Caco-2 (cell line): Measurements from ENCODE around the gene UXS1. TPM values are rescaled to one million over a fixed set of nuclear protein-coding genes. Genes with fewer than 3 reads are reported as not detected.
A peak's percentile ranks its signal among the peaks of the same experiment; 100 is the strongest.

Experiments used
- BruUV-seq: library from RNA; stranded (reverse); fragments of 400-500 nt; replicated peaks from 2 replicates; lab custom pipeline; 2021; lab: Mats Ljungman, UMichigan
- CTCF ChIA-PET: fragments of 300-600 bp; sonication (Branson Sonifier 250); formaldehyde crosslinking; loops from one replicate; lab custom pipeline; 2022; ENCODE audit warnings: antibody characterized with exemption; lab: Charles Lee
- POLR2A ChIA-PET: fragments of 300-600 bp; sonication (Branson Sonifier 250); formaldehyde crosslinking; loops from one replicate; lab custom pipeline; 2022; ENCODE audit warnings: antibody characterized with exemption; lab: Charles Lee
- DNase-seq, 2 experiments: peaks; one replicate each; pipeline versions ENCODE4 v3.0.0 to v3.0.0-alpha.2; 2020 to 2022
- H3K27me3 ChIP-seq: replicated peaks from 2 replicates; pipeline ENCODE4 v1.6.0; 2011; ENCODE audit warnings: low read length; ENCODE audit not compliant: control insufficient read depth, insufficient read depth
- H3K36me3 ChIP-seq: 2 replicates; pipeline ENCODE4 v1.5.1; 2011; ENCODE audit warnings: low read length; ENCODE audit not compliant: control insufficient read depth, insufficient read depth
- H3K4me1 ChIP-seq: fragments of 250-450 bp; sonication (Bioruptor Pico); 2 replicates; pipeline ENCODE4 v1.5.1; 2020; ENCODE audit warnings: mild to moderate bottlenecking
- H3K4me3 ChIP-seq: 2 replicates; pipeline ENCODE4 v1.5.1; 2011; ENCODE audit warnings: low read depth, mild to moderate bottlenecking, control low read depth, low read length
- H3K9me3 ChIP-seq: fragments of 250-450 bp; sonication (Bioruptor Pico); 2 replicates; pipeline ENCODE4 v1.5.1; 2020; ENCODE audit warnings: mild to moderate bottlenecking, moderate library complexity
- H3K27ac Mint-ChIP-seq: one replicate; pipeline ENCODE4 v1.8.0; 2022; ENCODE audit warnings: mixed read lengths; ENCODE audit not compliant: unreplicated experiment
- H3K27me3 Mint-ChIP-seq: one replicate; pipeline ENCODE4 v1.8.0; 2022; ENCODE audit warnings: mixed read lengths; ENCODE audit not compliant: insufficient read depth, unreplicated experiment
- H3K36me3 Mint-ChIP-seq: one replicate; pipeline ENCODE4 v1.8.0; 2022; ENCODE audit warnings: mild to moderate bottlenecking, mixed read lengths; ENCODE audit not compliant: insufficient read depth, unreplicated experiment
- H3K4me1 Mint-ChIP-seq: one replicate; pipeline ENCODE4 v1.8.0; 2022; ENCODE audit warnings: low read depth, mixed read lengths; ENCODE audit not compliant: unreplicated experiment
- H3K4me3 Mint-ChIP-seq: one replicate; pipeline ENCODE4 v1.8.0; 2022; ENCODE audit warnings: mild to moderate bottlenecking, moderate library complexity, mixed read lengths; ENCODE audit not compliant: unreplicated experiment
- H3K9me3 Mint-ChIP-seq: one replicate; pipeline ENCODE4 v1.8.0; 2022; ENCODE audit warnings: mixed read lengths; ENCODE audit not compliant: unreplicated experiment
- intact Hi-C: fragments of 100-400 bp; cut with micrococcal nuclease; formaldehyde crosslinking; loops from one replicate; pipeline ENCODE4 v1.10.0; 2022; ENCODE audit not compliant: unreplicated experiment
- total RNA-seq: library from RNA; stranded (reverse); gene quantifications from 2 replicates; pipeline ENCODE4 v1.2.3, GENCODE V29; 2022
- TF ChIP-seq, protein P1 (sequence below), 2 experiments: fragments of 200-600 bp in 1 of 2; IDR thresholded peaks; 1 replicate in 1 of 2; 2 replicates in 1 of 2; pipeline versions ENCODE4 v1.5.1 to v1.8.0; 2011 to 2022; ENCODE audit warnings: antibody characterized with exemption in 1 of 2, control low read depth in 1 of 2, inconsistent platforms in 1 of 2, low read depth in 1 of 2, low read length in 1 of 2, mild to moderate bottlenecking in 1 of 2, moderate library complexity in 1 of 2; ENCODE audit not compliant: insufficient read depth in 1 of 2, severe bottlenecking in 1 of 2, unreplicated experiment in 1 of 2

UXS1 gene
- total RNA-seq, 1 experiment from 2014 or later, result 72.7 TPM

DNA sequence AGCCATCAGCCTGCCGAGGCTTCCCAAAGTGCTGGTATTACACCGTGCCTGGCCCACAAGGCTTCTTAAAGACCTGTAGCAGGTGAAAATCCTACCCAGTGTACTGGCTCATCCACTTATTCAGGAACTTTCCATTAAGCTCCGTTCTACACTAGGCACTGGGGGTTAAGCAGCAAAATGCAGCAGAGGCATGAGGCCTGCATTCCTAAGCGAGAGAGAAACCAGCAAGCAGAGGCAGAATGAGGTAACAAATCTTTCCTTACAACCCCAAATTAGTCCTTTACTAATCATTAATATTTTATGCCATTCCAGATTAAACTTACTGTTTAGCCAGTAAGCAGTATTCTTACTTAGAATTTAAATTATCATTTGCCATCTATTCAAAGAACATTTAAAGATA is 32.8 kb downstream of the UXS1 start:
- Histone ChIP-seq H3K4me3 (no peak overlapping the region), H3K27me3 (no peaks in the 10 kb centered on the region), H3K9me3 (no peaks in the 10 kb centered on the region), H3K4me1 (peaks cover 55% of the 10 kb centered on the region), H3K36me3 (peaks cover 7% of the 10 kb centered on the region)
- peaks cover 46% of the 10 kb centered on the region for H3K4me1 Mint-ChIP-seq
- H3K4me3 Mint-ChIP-seq, result peak overlapping the region; percentile 53
- no TSS peak for BruUV-seq
- POLR2A ChIA-PET, result interaction anchor here (1.8 kb wide), 1 partner anchor 32 kb away, joined by 5 read pairs; no protein-coding TSS in a partner anchor
- intact Hi-C loops, result loop anchor here (5.0 kb wide), 1 partner anchor 34 kb away; no protein-coding TSS in a partner anchor
- no peaks in the 10 kb centered on the region for H3K9me3 Mint-ChIP-seq
- TF ChIP-seq, protein P1, sequence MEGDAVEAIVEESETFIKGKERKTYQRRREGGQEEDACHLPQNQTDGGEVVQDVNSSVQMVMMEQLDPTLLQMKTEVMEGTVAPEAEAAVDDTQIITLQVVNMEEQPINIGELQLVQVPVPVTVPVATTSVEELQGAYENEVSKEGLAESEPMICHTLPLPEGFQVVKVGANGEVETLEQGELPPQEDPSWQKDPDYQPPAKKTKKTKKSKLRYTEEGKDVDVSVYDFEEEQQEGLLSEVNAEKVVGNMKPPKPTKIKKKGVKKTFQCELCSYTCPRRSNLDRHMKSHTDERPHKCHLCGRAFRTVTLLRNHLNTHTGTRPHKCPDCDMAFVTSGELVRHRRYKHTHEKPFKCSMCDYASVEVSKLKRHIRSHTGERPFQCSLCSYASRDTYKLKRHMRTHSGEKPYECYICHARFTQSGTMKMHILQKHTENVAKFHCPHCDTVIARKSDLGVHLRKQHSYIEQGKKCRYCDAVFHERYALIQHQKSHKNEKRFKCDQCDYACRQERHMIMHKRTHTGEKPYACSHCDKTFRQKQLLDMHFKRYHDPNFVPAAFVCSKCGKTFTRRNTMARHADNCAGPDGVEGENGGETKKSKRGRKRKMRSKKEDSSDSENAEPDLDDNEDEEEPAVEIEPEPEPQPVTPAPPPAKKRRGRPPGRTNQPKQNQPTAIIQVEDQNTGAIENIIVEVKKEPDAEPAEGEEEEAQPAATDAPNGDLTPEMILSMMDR (IDR thresholded peaks at IDR 0.05; ENCODE audit: insufficient read depth in 1 of 2, low read depth in 1 of 2, low read length in 1 of 2, severe bottlenecking in 1 of 2, unreplicated experiment in 1 of 2), result no peak
- H3K27ac Mint-ChIP-seq, result peak overlapping the region; percentile 91
- no peak for DNase-seq
- CTCF ChIA-PET, result interaction anchor here (0.6 kb wide), 1 partner anchor 9 kb away, joined by 3 read pairs; no protein-coding TSS in a partner anchor
- H3K36me3 Mint-ChIP-seq, result peaks cover 51% of the 10 kb centered on the region
- no peaks in the 10 kb centered on the region for H3K27me3 Mint-ChIP-seq

DNA sequence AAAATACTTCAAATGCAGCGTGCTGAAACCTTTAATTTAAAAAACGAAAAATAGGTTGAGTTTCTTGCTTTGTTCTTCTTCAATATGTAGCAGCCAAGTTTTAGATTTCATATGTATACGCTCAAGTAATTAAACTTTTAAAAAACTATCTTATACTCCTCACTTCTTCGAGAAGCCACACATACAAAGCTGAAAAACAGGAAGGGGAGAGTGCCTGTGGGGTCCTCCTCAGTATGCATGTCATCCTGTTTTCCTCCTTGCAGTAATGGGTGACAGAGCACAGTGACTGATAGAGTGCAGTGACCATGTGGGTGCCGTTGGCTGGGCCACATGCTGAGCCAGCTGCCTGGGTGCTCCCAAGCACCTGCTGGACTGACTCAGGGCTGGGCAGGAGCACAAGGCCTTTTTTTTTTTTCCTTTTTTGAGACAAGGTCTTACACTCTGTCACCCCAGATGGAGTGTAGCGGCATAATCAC is 33.3 kb downstream of the UXS1 start:
- Mint-ChIP-seq H3K36me3 (peaks cover 51% of the 10 kb centered on the region), H3K27me3 (no peaks in the 10 kb centered on the region), H3K4me1 (peaks cover 46% of the 10 kb centered on the region), H3K4me3 (no peak overlapping the region), H3K9me3 (no peaks in the 10 kb centered on the region), H3K27ac (peak overlapping the region; percentile 91)
- no peaks in the 10 kb centered on the region for H3K9me3 ChIP-seq
- ChIA-PET POLR2A (no interaction called here), CTCF (no interaction called here)
- DNase-seq, result no peak
- no peaks in the 10 kb centered on the region for H3K27me3 ChIP-seq
- H3K4me3 ChIP-seq, result no peak overlapping the region
- H3K4me1 ChIP-seq, result peaks cover 51% of the 10 kb centered on the region
- no TSS peak for BruUV-seq
- TF ChIP-seq, protein P1 (IDR thresholded peaks at IDR 0.05; ENCODE audit: insufficient read depth in 1 of 2, low read depth in 1 of 2, low read length in 1 of 2, severe bottlenecking in 1 of 2, unreplicated experiment in 1 of 2), result no peak
- H3K36me3 ChIP-seq, result peaks cover 7% of the 10 kb centered on the region
- intact Hi-C loops, result loop anchor here (5.0 kb wide), 1 partner anchor 34 kb away; no protein-coding TSS in a partner anchor

DNA sequence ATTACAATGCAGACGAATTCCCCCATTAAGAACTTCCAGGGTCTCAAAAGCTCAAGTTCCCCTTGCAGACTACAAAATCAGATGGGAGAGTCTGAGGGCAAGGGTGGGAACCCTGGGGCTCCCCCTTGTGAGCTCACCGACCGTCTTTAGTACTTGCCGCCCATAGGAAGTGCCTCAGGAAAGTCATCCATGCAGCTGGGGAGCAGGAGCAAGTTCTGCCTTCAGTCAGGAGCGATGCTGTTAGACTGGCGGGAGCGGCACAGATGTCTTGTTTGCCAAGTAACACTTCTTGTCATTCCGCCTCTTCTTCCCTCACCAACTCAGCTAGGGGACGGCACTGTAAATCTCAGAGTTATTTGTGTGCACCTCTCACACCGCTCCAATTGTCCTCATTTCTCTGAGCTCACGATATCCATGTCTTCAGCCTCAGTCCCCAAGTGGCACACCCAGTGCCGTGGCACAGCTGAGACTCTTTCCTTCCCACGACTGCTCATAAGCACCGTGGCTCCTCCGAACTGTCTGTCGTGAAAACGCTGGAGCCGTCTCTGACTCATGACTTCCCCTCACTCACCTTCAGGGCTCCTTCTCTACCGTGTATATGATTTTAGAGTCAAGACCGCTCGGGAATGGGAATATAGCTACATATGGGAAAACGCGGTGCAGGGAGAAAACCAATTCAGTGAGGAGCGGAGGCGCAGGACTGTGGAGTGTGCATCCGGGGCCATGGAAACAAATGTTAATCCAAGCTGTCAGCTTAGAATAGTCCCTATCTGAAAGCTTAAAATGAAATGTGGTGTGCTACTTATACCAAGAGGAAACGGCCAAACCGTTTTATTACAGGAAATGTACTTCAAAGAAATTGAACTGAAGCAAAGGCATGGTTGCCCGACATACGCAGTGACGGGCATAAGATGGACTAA is 34.0 kb downstream of the UXS1 start:
- CTCF ChIA-PET, result no interaction called here

More for the DNA sequence above, 34.0 kb downstream of the UXS1 start:
- Mint-ChIP-seq H3K4me3 (no peak overlapping the region), H3K27ac (peak overlapping the region; percentile 39), H3K4me1 (peaks cover 46% of the 10 kb centered on the region), H3K27me3 (no peaks in the 10 kb centered on the region), H3K36me3 (peaks cover 51% of the 10 kb centered on the region), H3K9me3 (no peaks in the 10 kb centered on the region)
- H3K36me3 ChIP-seq, result peaks cover 7% of the 10 kb centered on the region
- TF ChIP-seq, protein P1 (IDR thresholded peaks at IDR 0.05; ENCODE audit: insufficient read depth in 1 of 2, low read depth in 1 of 2, low read length in 1 of 2, severe bottlenecking in 1 of 2, unreplicated experiment in 1 of 2), result no peak
- no peak for DNase-seq
- POLR2A ChIA-PET, result no interaction called here
- peaks cover under 1% of the 10 kb centered on the region; the same call in 1 of the 2 replicates for H3K9me3 ChIP-seq
- intact Hi-C loops, result loop anchor here (5.0 kb wide), 1 partner anchor 33 kb away; no protein-coding TSS in a partner anchor
- H3K4me3 ChIP-seq, result no peak overlapping the region
- H3K4me1 ChIP-seq, result peaks cover 44% of the 10 kb centered on the region
- no peaks in the 10 kb centered on the region for H3K27me3 ChIP-seq
- BruUV-seq, result no TSS peak
